DMS114 treated with DMSO at 0.1 percent for 48 hours (cell line): ENCODE measurements around the gene FAM222A.

Experiments
- DNase-seq: peaks from one replicate; lab custom pipeline; 2025; ENCODE audit not compliant: unreplicated experiment; lab: John Stamatoyannopoulos, UW

The FAM222A gene

DNA sequence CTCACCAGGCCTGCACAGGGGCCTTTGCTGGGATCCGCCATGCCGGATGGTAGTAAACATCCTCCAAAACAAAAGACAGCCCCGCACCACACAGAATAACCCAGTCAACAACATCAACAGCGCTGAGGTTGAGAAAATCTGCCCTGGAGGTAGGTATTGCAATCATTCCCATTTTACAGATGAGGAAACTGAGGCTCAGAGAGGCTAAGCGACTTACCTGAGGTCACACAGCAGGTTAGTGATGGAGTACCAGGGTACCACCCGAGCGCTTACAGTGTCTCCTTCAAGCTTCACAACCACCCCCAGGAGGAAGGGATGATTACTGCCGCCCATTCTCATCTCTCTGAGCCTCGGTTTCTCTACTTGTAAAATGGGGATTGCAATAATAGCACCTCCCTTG is 104.6 kb downstream of the FAM222A start:
- no peak for DNase-seq

DNA sequence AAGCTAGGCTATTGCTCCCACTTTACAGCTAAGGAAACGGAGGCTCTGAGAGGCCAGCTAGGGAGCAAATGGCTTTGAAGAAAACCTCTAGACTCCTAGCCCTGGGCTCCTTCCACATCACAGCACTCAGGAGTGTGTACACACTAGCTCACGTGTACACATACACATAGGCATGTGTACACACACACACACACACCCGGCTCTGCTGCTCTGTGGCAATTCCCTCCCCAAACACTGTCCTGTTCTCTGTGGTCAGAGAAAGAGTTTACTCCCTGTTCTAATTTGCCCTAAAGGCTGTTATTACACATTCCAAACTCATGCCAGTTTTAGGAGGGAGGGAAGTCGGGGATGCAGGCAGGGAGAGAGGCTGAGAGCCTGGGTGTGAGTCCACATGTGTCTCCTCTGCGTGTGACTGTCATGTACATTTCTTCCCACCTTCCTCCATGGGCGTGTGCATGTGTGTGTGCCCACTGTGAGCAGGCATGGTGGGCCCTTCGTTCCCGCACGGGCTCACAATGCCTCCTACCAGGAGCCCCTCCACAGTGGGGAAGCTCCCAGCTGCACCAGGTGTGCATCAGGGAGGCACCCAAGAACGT is 105.4 kb downstream of the FAM222A start:
- DNase-seq = no peak
